ENCODE results near the gene EP400. TPM values are rescaled to one million over a fixed set of nuclear protein-coding genes. Genes with fewer than 3 reads are reported as not detected.
A peak's percentile ranks its signal among the peaks of the same experiment; 100 is the strongest.

EP400 gene
- total RNA-seq, 1 experiment from 2014 or later, result 61.7 TPM

GRCh38 chr12:132028111-132028510, 78.4 kb downstream of the EP400 start:
- Histone ChIP-seq H3K4ac (ENCODE audit: low read depth, low read length) (no peak overlapping the region), H2AK5ac (ENCODE audit: insufficient read length, low read length) (no peak overlapping the region), H2BK15ac (ENCODE audit: low read depth, low read length) (no peak overlapping the region), H2AFZ (ENCODE audit: low read length) (no peak overlapping the region), H4K8ac (replicated peaks; ENCODE audit: insufficient read length, low read depth, low read length) (no peak overlapping the region), H3K4me1 (ENCODE audit: insufficient read depth, low read length) (no peaks in the 10 kb centered on the region), H2BK20ac (ENCODE audit: low read depth, low read length, poor library complexity, severe bottlenecking) (no peak overlapping the region), H3K9me3 (ENCODE audit: control insufficient read depth, low read depth, low read length) (no peaks in the 10 kb centered on the region), H2BK5ac (ENCODE audit: insufficient read length, low read length) (no peak overlapping the region), H3K18ac (ENCODE audit: insufficient read length, low read depth, low read length) (no peak overlapping the region), H3K27ac (ENCODE audit: insufficient read length, low read depth, low read length) (no peak overlapping the region), H3K14ac (ENCODE audit: insufficient read depth, low read length) (no peak overlapping the region), H3K23ac (ENCODE audit: insufficient read length, low read depth, low read length) (no peak overlapping the region), H3K9ac (ENCODE audit: extremely low read depth, insufficient read length, low read length) (no peak overlapping the region), H2BK12ac (ENCODE audit: insufficient read length, low read depth, low read length) (no peak overlapping the region), H3K27me3 (ENCODE audit: insufficient read depth, low read length) (no peaks in the 10 kb centered on the region), H3K23me2 (ENCODE audit: insufficient read length, low read depth, low read length, poor library complexity, severe bottlenecking) (no peaks in the 10 kb centered on the region), H4K20me1 (ENCODE audit: control insufficient read depth, insufficient read depth, insufficient read length) (no peaks in the 10 kb centered on the region), H3K56ac (ENCODE audit: insufficient read length, low read depth, low read length) (no peak overlapping the region), H2BK120ac (ENCODE audit: low read depth, low read length, poor library complexity, severe bottlenecking) (no peak overlapping the region), H4K91ac (ENCODE audit: insufficient read length, low read depth, low read length) (no peak overlapping the region), H3T11ph (ENCODE audit: low read length) (no peak overlapping the region), H3K4me2 (ENCODE audit: insufficient read depth, insufficient read length, low read length) (no peak overlapping the region), H4K5ac (ENCODE audit: insufficient read length, low read depth, low read length) (no peak overlapping the region), H3K79me2 (ENCODE audit: insufficient read depth, low read length) (no peaks in the 10 kb centered on the region), H3K79me1 (ENCODE audit: insufficient read depth, low read depth, low read length, poor library complexity, severe bottlenecking) (no peaks in the 10 kb centered on the region)
- no peaks in the 10 kb centered on the region; the same call in 1 of the 2 replicates for H3K27me3 Mint-ChIP-seq (ENCODE audit: low read depth)
- H3K9me3 Mint-ChIP-seq, result no peaks in the 10 kb centered on the region
- H3K27ac Mint-ChIP-seq, result peak overlapping the region in 2 of 3 experiments; percentile 34 to 44; a peak in 2 of 7 replicates
- no CpG with 5 or more reads among the region's 15 CpGs for WGBS (ENCODE audit: extremely low coverage, insufficient read length, low lambda C conversion rate)
- H3K4me3 Mint-ChIP-seq, result no peak overlapping the region
- no peak for TF ChIP-seq CTCF (conservative IDR thresholded peaks at IDR 0.05)
- H3K36me3 Mint-ChIP-seq (ENCODE audit: insufficient read depth in 1 of 3, low read depth in 3 of 3), result peaks cover 46 to 92% (median 88%) of the 10 kb centered on the region in 3 experiments; a peak in 6 of 7 replicates
- no peak for DNase-seq
- H3K4me1 Mint-ChIP-seq, result no peaks in the 10 kb centered on the region
